Activated naive CD4-positive, alpha-beta T cell treated with anti-CD3 and anti-CD28 coated beads for 36 hours (primary cell): ENCODE data around the gene KAT6B. TPM values are rescaled to one million over a fixed set of nuclear protein-coding genes. Genes with fewer than 3 reads are reported as not detected.

Source experiments
- CTCF ChIA-PET: fragments of 350-600 bp; sonication (Branson Sonifier 250); formaldehyde crosslinking; loops from one replicate; lab custom pipeline; 2021; ENCODE audit warnings: antibody characterized with exemption; lab: Charles Lee
- DNase-seq: peaks from one replicate; pipeline ENCODE4 v3.0.0-alpha.2; 2020
- H3K27ac Mint-ChIP-seq: one replicate; pipeline ENCODE4 v1.8.0; 2021; ENCODE audit warnings: mild to moderate bottlenecking, mixed read lengths
- H3K27me3 Mint-ChIP-seq: one replicate; pipeline ENCODE4 v1.8.0; 2021; ENCODE audit warnings: low read depth, mixed read lengths
- H3K36me3 Mint-ChIP-seq: one replicate; pipeline ENCODE4 v1.8.0; 2021; ENCODE audit warnings: low read depth, mixed read lengths
- H3K4me1 Mint-ChIP-seq: one replicate; pipeline ENCODE4 v1.8.0; 2021; ENCODE audit warnings: low read depth, mixed read lengths
- H3K4me3 Mint-ChIP-seq: one replicate; pipeline ENCODE4 v1.8.0; 2021; ENCODE audit warnings: mild to moderate bottlenecking, moderate library complexity, mixed read lengths
- H3K9me3 Mint-ChIP-seq: one replicate; pipeline ENCODE4 v1.8.0; 2021; ENCODE audit warnings: mixed read lengths
- intact Hi-C: fragments of 100-400 bp; cut with micrococcal nuclease; formaldehyde crosslinking; loops from one replicate; pipeline ENCODE4 v1.15.1; 2023
- total RNA-seq, 2 experiments: library from RNA; stranded (reverse); gene quantifications; one replicate each; pipeline ENCODE4 v1.2.3, GENCODE V29; 2021

KAT6B gene
- total RNA-seq, 2 experiments from 2014 or later, result 17.3 to 17.9 TPM

- H3K4me3 Mint-ChIP-seq, result no peak overlapping the region
- H3K27ac Mint-ChIP-seq, result no peak overlapping the region
- H3K9me3 Mint-ChIP-seq, result no peaks in the 10 kb centered on the region
- H3K27me3 Mint-ChIP-seq, result no peaks in the 10 kb centered on the region
- H3K4me1 Mint-ChIP-seq, result peaks cover 19% of the 10 kb centered on the region
- peaks cover 28% of the 10 kb centered on the region for H3K36me3 Mint-ChIP-seq
- DNase-seq, result no peak
- intact Hi-C loops, result no loop called here
- CTCF ChIA-PET, result interaction anchor here (0.6 kb wide), 1 partner anchor 11 kb away, joined by 3 read pairs; no protein-coding TSS in a partner anchor
Measured at GRCh38 chr10:74842301-74842954, 16.0 kb downstream of the KAT6B start.

DNA sequence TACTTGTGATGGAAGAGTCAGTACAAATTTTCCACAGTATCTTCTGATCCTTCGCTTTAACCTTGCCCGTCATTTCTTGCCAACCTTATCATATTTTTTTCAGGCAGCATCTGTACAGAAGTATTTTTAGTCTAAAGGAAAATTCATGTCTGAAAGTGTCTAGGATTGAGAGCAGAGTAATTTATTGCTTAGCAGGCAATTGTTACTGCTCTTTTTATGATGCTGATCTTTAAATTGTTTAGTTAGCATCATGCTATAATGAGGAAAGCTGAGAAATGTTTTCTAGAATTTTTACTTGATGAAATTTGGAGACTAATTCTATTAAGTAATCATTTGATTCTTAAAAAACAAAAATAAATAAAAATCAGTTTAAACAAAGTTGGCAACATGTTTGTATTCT lies 20.6 kb downstream of the KAT6B start:
- Mint-ChIP-seq H3K36me3 (peaks cover 21% of the 10 kb centered on the region), H3K9me3 (no peaks in the 10 kb centered on the region), H3K27ac (no peak overlapping the region), H3K4me3 (no peak overlapping the region), H3K27me3 (no peaks in the 10 kb centered on the region), H3K4me1 (peaks cover 16% of the 10 kb centered on the region)
- CTCF ChIA-PET, result no interaction called here
- intact Hi-C loops, result no loop called here
- DNase-seq, result no peak

DNA sequence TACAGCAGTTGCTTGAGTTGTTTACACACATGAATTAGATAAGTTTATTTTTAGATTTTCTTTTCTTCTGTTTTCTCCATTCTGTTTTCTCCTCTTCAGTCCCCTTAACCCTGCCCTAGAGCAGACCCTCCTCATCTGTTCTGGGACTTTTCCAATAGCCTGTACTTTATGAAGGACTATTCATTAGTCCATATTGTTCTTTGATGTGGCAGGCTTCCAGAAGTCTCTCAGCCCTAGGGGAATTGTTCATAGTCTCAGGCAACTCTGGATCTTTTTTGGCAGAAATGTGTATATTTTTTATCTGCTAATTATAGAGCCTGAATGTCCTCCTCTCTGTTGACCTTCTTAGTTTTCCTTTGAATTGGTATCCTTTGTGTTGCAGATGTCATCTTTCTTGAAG lies 25.4 kb downstream of the KAT6B start:
- H3K27me3 Mint-ChIP-seq, result no peaks in the 10 kb centered on the region
- peaks cover 1% of the 10 kb centered on the region for H3K9me3 Mint-ChIP-seq
- intact Hi-C loops, result no loop called here
- CTCF ChIA-PET, result interaction anchor here (0.5 kb wide), 1 partner anchor 160 kb away, joined by 3 read pairs; no protein-coding TSS in a partner anchor
- peaks cover 35% of the 10 kb centered on the region for H3K4me1 Mint-ChIP-seq
- DNase-seq, result no peak
- no peak overlapping the region for H3K27ac Mint-ChIP-seq
- H3K4me3 Mint-ChIP-seq, result no peak overlapping the region
- H3K36me3 Mint-ChIP-seq, result peaks cover 8% of the 10 kb centered on the region

- no peak overlapping the region for H3K27ac Mint-ChIP-seq
- H3K27me3 Mint-ChIP-seq, result no peaks in the 10 kb centered on the region
- H3K9me3 Mint-ChIP-seq, result peaks cover 1% of the 10 kb centered on the region
- intact Hi-C loops, result no loop called here
- no peak for DNase-seq
- H3K36me3 Mint-ChIP-seq, result peaks cover 7% of the 10 kb centered on the region
- CTCF ChIA-PET, result interaction anchor here (0.5 to 1.4 kb wide), 3 partner anchors 26 to 160 kb away, joined by 3 to 4 read pairs (median 3); partner anchors contain the start of gene KAT6B
- H3K4me3 Mint-ChIP-seq, result no peak overlapping the region
- H3K4me1 Mint-ChIP-seq, result peaks cover 39% of the 10 kb centered on the region
Measured at GRCh38 chr10:74852381-74852780, 26.0 kb downstream of the KAT6B start.

- intact Hi-C loops, result loop anchor here (1.0 kb wide), 4 partner anchors 17 to 268 kb away; partner anchors contain the start of gene KAT6B
- CTCF ChIA-PET, result no interaction called here
Measured at GRCh38 chr10:74854610-74855009, 28.2 kb downstream of the KAT6B start.

DNA sequence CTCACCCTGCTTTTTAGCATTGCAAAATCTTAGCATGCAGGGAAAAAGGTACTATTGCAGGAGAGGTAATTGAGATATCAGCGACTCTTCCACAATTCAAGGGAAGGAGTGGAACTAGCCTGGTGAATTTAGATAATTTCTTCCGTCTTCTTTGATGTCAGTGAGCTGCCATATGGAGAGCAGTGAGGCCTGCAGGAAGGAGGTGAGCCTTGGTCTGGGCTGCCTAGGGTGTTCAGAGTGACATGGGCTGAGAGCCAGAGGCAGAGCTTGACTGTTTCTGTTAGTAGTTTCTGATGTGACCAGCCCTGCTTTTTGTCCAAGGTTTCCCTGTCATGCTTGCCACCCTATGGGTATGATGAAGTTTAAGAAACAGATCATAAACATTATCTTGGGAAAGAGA lies 28.6 kb downstream of the KAT6B start:
- intact Hi-C loops, result no loop called here
- H3K4me3 Mint-ChIP-seq, result peak overlapping the region; percentile 25
- peak; percentile 18 for DNase-seq
- peaks cover 40% of the 10 kb centered on the region for H3K4me1 Mint-ChIP-seq
- peak overlapping the region; percentile 38 for H3K27ac Mint-ChIP-seq
- H3K9me3 Mint-ChIP-seq, result peaks cover 1% of the 10 kb centered on the region
- no peaks in the 10 kb centered on the region for H3K27me3 Mint-ChIP-seq
- H3K36me3 Mint-ChIP-seq, result peaks cover 5% of the 10 kb centered on the region
- CTCF ChIA-PET, result no interaction called here

More at GRCh38 chr10:74854610-74855009, 28.2 kb downstream of the KAT6B start:
- peaks cover 40% of the 10 kb centered on the region for H3K4me1 Mint-ChIP-seq
- H3K9me3 Mint-ChIP-seq, result peaks cover 1% of the 10 kb centered on the region
- no peak for DNase-seq
- peak overlapping the region; percentile 38 for H3K27ac Mint-ChIP-seq
- peak overlapping the region; percentile 25 for H3K4me3 Mint-ChIP-seq
- no peaks in the 10 kb centered on the region for H3K27me3 Mint-ChIP-seq
- peaks cover 5% of the 10 kb centered on the region for H3K36me3 Mint-ChIP-seq

DNA sequence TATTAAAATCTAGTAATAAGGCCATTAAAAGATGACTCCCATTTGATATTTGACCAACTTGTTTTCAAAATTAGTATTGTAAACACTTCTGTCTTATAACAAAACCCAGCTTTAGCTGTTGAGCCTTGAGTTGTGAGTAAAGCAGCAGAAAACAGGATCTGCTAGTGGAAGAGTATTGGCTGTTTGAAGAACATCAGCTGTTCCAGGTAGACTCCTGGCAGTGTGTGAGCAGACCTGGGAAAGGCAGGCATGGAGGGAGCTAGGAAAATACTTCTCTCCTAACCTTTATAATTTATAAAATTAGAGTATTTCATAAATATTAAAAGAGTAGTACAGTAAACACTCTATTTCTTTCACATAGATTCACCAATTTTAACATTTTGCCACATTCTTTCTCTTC lies 29.0 kb downstream of the KAT6B start:
- H3K27me3 Mint-ChIP-seq, result no peaks in the 10 kb centered on the region
- H3K9me3 Mint-ChIP-seq, result peaks cover 1% of the 10 kb centered on the region
- no peak overlapping the region for H3K4me3 Mint-ChIP-seq
- no peak for DNase-seq
- no peak overlapping the region for H3K27ac Mint-ChIP-seq
- peaks cover 5% of the 10 kb centered on the region for H3K36me3 Mint-ChIP-seq
- intact Hi-C loops, result no loop called here
- CTCF ChIA-PET, result no interaction called here
- H3K4me1 Mint-ChIP-seq, result peaks cover 40% of the 10 kb centered on the region

GRCh38 chr10:74856940-74857339 lies 30.5 kb downstream of the KAT6B start:
- CTCF ChIA-PET, result interaction anchor here (0.5 kb wide), 2 partner anchors 117 to 699 kb away, joined by 3 to 7 read pairs; no protein-coding TSS in a partner anchor
- Mint-ChIP-seq H3K9me3 (peaks cover 1% of the 10 kb centered on the region), H3K36me3 (peaks cover 5% of the 10 kb centered on the region), H3K4me1 (peaks cover 39% of the 10 kb centered on the region), H3K4me3 (no peak overlapping the region), H3K27me3 (no peaks in the 10 kb centered on the region), H3K27ac (no peak overlapping the region)
- DNase-seq, result no peak
- intact Hi-C loops, result no loop called here

GRCh38 chr10:74857586-74857985 lies 31.2 kb downstream of the KAT6B start:
- intact Hi-C loops, result no loop called here
- Mint-ChIP-seq H3K4me1 (peaks cover 34% of the 10 kb centered on the region), H3K36me3 (peaks cover 5% of the 10 kb centered on the region), H3K27me3 (no peaks in the 10 kb centered on the region), H3K9me3 (peaks cover 1% of the 10 kb centered on the region), H3K27ac (no peak overlapping the region), H3K4me3 (no peak overlapping the region)
- DNase-seq, result no peak
- CTCF ChIA-PET, result no interaction called here

DNA sequence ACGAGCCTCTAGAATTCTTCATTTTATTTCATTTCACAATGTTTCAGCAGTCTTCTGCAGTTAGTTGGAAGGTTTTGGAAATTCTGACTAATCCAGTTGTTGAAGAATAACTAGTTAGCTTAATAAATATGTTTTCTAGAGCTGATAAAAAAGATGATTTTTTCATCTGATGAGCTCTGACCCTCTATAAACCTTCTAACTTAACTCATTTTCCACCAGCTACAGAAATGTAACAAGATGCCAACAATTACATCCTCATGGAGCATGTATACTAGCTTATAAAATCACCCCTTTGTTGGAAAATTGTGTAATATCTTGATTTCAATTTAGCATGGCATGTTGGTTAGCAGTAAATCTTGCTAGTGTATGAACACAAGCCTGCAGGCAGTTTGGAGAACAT lies 33.1 kb downstream of the KAT6B start:
- intact Hi-C loops, result no loop called here
- Mint-ChIP-seq H3K27ac (no peak overlapping the region), H3K4me3 (no peak overlapping the region), H3K4me1 (peaks cover 27% of the 10 kb centered on the region), H3K27me3 (no peaks in the 10 kb centered on the region), H3K36me3 (peaks cover 5% of the 10 kb centered on the region), H3K9me3 (peaks cover 1% of the 10 kb centered on the region)
- CTCF ChIA-PET, result no interaction called here
- DNase-seq, result no peak

GRCh38 chr10:74862625-74863024 lies 36.2 kb downstream of the KAT6B start:
- Mint-ChIP-seq H3K27ac (no peak overlapping the region), H3K27me3 (no peaks in the 10 kb centered on the region), H3K4me1 (peaks cover 21% of the 10 kb centered on the region), H3K9me3 (no peaks in the 10 kb centered on the region), H3K36me3 (no peaks in the 10 kb centered on the region), H3K4me3 (no peak overlapping the region)
- DNase-seq, result no peak
- CTCF ChIA-PET, result interaction anchor here (1.4 kb wide), 1 partner anchor 35 kb away, joined by 4 read pairs; no protein-coding TSS in a partner anchor
- intact Hi-C loops, result no loop called here

- H3K4me1 Mint-ChIP-seq, result peaks cover 26% of the 10 kb centered on the region
- no peak for DNase-seq
- no peaks in the 10 kb centered on the region for H3K36me3 Mint-ChIP-seq
- CTCF ChIA-PET, result interaction anchor here (1.4 kb wide), 1 partner anchor 34 kb away, joined by 4 read pairs; no protein-coding TSS in a partner anchor
- no peak overlapping the region for H3K27ac Mint-ChIP-seq
- H3K27me3 Mint-ChIP-seq, result no peaks in the 10 kb centered on the region
- H3K4me3 Mint-ChIP-seq, result no peak overlapping the region
- intact Hi-C loops, result no loop called here
- H3K9me3 Mint-ChIP-seq, result no peaks in the 10 kb centered on the region
Measured at GRCh38 chr10:74863551-74863950, 37.2 kb downstream of the KAT6B start.

- DNase-seq, result no peak
- Mint-ChIP-seq H3K36me3 (no peaks in the 10 kb centered on the region), H3K27ac (no peak overlapping the region), H3K27me3 (no peaks in the 10 kb centered on the region), H3K4me1 (peaks cover 47% of the 10 kb centered on the region), H3K4me3 (no peak overlapping the region), H3K9me3 (no peaks in the 10 kb centered on the region)
- intact Hi-C loops, result no loop called here
- CTCF ChIA-PET, result no interaction called here
Measured at GRCh38 chr10:74867351-74867750, 41.0 kb downstream of the KAT6B start.
